Measurements from ENCODE around the gene ATP2B3. TPM values are rescaled to one million over a fixed set of nuclear protein-coding genes. Genes with fewer than 3 reads are reported as not detected.

The ATP2B3 gene
- total RNA-seq, 1 experiment from 2014 or later: 0.35 TPM

GRCh38 chrX:153562546-153562945, 45.1 kb downstream of the ATP2B3 start:
- Histone ChIP-seq H3K27ac (ENCODE audit: insufficient read length, low read depth, low read length) (no peak overlapping the region), H3K79me1 (ENCODE audit: insufficient read depth, low read depth, low read length, poor library complexity, severe bottlenecking) (no peaks in the 10 kb centered on the region), H2BK20ac (ENCODE audit: low read depth, low read length, poor library complexity, severe bottlenecking) (no peak overlapping the region), H2BK12ac (ENCODE audit: insufficient read length, low read depth, low read length) (no peak overlapping the region), H3K18ac (ENCODE audit: insufficient read length, low read depth, low read length) (no peak overlapping the region), H4K8ac (replicated peaks; ENCODE audit: insufficient read length, low read depth, low read length) (no peak overlapping the region), H2BK5ac (ENCODE audit: insufficient read length, low read length) (no peak overlapping the region), H3K27me3 (ENCODE audit: insufficient read depth, low read length) (no peaks in the 10 kb centered on the region), H3K9ac (ENCODE audit: extremely low read depth, insufficient read length, low read length) (no peak overlapping the region), H3K23ac (ENCODE audit: insufficient read length, low read depth, low read length) (no peak overlapping the region), H2BK15ac (ENCODE audit: low read depth, low read length) (no peak overlapping the region), H3T11ph (ENCODE audit: low read length) (no peak overlapping the region), H2AFZ (ENCODE audit: low read length) (no peak overlapping the region), H3K4ac (ENCODE audit: low read depth, low read length) (no peak overlapping the region), H3K56ac (ENCODE audit: insufficient read length, low read depth, low read length) (no peak overlapping the region), H3K9me3 (ENCODE audit: control insufficient read depth, low read depth, low read length) (peaks cover 32% of the 10 kb centered on the region), H3K4me2 (ENCODE audit: insufficient read depth, insufficient read length, low read length) (no peak overlapping the region), H3K79me2 (ENCODE audit: insufficient read depth, low read length) (no peaks in the 10 kb centered on the region), H2BK120ac (ENCODE audit: low read depth, low read length, poor library complexity, severe bottlenecking) (no peak overlapping the region), H2AK5ac (ENCODE audit: insufficient read length, low read length) (no peak overlapping the region), H4K5ac (ENCODE audit: insufficient read length, low read depth, low read length) (no peak overlapping the region), H3K23me2 (ENCODE audit: insufficient read length, low read depth, low read length, poor library complexity, severe bottlenecking) (no peaks in the 10 kb centered on the region), H4K91ac (ENCODE audit: insufficient read length, low read depth, low read length) (no peak overlapping the region), H3K4me1 (ENCODE audit: insufficient read depth, low read length) (no peaks in the 10 kb centered on the region), H3K14ac (ENCODE audit: insufficient read depth, low read length) (no peak overlapping the region), H4K20me1 (ENCODE audit: control insufficient read depth, insufficient read depth, insufficient read length) (no peaks in the 10 kb centered on the region)
- Mint-ChIP-seq H3K4me1 (peaks cover 4 to 7% of the 10 kb centered on the region in 2 experiments; a peak in 3 of 4 replicates), H3K27ac (no peak overlapping the region), H3K27me3 (ENCODE audit: low read depth) (peaks cover 18% of the 10 kb centered on the region), H3K4me3 (no peak overlapping the region), H3K36me3 (ENCODE audit: insufficient read depth in 1 of 3, low read depth in 3 of 3) (peaks cover 5 to 10% (median 7%) of the 10 kb centered on the region in 3 experiments; a peak in 5 of 7 replicates), H3K9me3 (peaks cover 68 to 78% of the 10 kb centered on the region in 2 experiments)
- DNase-seq: no peak
- whole genome bisulfite sequencing (ENCODE audit: extremely low coverage, insufficient read length, low lambda C conversion rate): no CpG with 5 or more reads among the region's 9 CpGs
- TF ChIP-seq CTCF (conservative IDR thresholded peaks at IDR 0.05): no peak

Data from H9 (cell line).